ENCODE data around the gene CDHR3. TPM values are rescaled to one million over a fixed set of nuclear protein-coding genes. Genes with fewer than 3 reads are reported as not detected.

The CDHR3 gene
- total RNA-seq, 2 donors from 2014 or later, result 5.3 to 7.7 TPM

DNA sequence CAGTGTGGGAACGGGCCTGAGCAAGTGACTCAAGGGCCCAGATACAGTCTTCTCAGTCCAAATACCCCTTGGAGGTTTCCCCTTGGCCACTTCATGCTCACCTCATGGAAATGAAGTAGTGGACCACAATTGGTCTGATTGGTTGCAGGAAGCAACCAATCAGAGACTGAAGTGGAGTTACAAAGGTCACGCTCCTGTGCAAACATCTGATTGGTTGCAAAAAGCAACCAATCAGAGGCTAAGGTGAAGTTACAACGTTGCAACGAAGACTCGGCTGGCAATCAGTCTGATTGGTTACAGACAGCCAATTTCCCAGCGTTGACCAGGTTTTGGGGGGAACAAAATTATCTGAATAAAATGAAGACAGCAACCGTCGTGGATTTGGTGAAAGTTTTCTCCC is 72.5 kb downstream of the CDHR3 start:
- H3K36me3 ChIP-seq, result no peaks in the 10 kb centered on the region
- no peaks in the 10 kb centered on the region for H3K9me3 ChIP-seq
- no peak overlapping the region for H3K27ac ChIP-seq
- DNase-seq, result no peak
- no peak overlapping the region for H3K9ac ChIP-seq (ENCODE audit: low read depth in 2 of 2, low read length in 2 of 2)
- TF ChIP-seq CTCF (IDR thresholded peaks at IDR 0.05), result no peak
- H3K4me1 ChIP-seq, result no peaks in the 10 kb centered on the region
- H3K27me3 ChIP-seq, result no peaks in the 10 kb centered on the region
- intact Hi-C loops (cut with DNase I), result no loop called here
- no peak overlapping the region for H3K4me3 ChIP-seq

DNA sequence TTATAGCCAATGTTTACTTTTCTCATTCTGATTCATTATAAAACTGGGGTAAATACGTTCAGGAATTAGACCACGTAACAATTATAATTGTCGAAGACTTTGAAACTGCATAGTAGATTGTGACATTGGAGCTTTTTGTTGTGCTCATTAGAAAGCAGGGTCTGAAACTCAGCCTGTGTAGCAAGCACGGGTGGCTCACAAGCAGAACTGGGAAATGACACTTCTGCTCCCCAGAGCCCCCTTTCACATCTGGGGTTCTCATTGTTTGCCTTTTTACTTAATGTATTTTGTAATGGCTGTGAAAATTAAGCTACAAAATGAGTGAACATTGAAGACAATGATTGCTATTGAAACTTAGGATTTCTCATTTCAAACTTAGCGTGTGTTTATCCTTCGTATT is 72.9 kb downstream of the CDHR3 start:
- no peak overlapping the region for H3K27ac ChIP-seq
- H3K4me1 ChIP-seq, result no peaks in the 10 kb centered on the region
- DNase-seq, result no peak
- no peaks in the 10 kb centered on the region for H3K9me3 ChIP-seq
- no peak overlapping the region for H3K4me3 ChIP-seq
- H3K36me3 ChIP-seq, result no peaks in the 10 kb centered on the region
- intact Hi-C loops (cut with DNase I), result no loop called here
- H3K9ac ChIP-seq (ENCODE audit: low read depth in 2 of 2, low read length in 2 of 2), result no peak overlapping the region
- no peaks in the 10 kb centered on the region for H3K27me3 ChIP-seq
- no peak for TF ChIP-seq CTCF (IDR thresholded peaks at IDR 0.05)

GRCh38 chr7:106037489-106038176 is 74.6 kb downstream of the CDHR3 start:
- H3K27ac ChIP-seq, result no peak overlapping the region
- intact Hi-C loops (cut with DNase I), result no loop called here
- no peak for DNase-seq
- no peak for TF ChIP-seq CTCF (IDR thresholded peaks at IDR 0.05)
- no peak overlapping the region for H3K4me3 ChIP-seq
- no peak overlapping the region for H3K9ac ChIP-seq (ENCODE audit: low read depth in 2 of 2, low read length in 2 of 2)
- H3K27me3 ChIP-seq, result no peaks in the 10 kb centered on the region
- no peaks in the 10 kb centered on the region for H3K9me3 ChIP-seq
- no peaks in the 10 kb centered on the region for H3K4me1 ChIP-seq
- H3K36me3 ChIP-seq, result no peaks in the 10 kb centered on the region

DNA sequence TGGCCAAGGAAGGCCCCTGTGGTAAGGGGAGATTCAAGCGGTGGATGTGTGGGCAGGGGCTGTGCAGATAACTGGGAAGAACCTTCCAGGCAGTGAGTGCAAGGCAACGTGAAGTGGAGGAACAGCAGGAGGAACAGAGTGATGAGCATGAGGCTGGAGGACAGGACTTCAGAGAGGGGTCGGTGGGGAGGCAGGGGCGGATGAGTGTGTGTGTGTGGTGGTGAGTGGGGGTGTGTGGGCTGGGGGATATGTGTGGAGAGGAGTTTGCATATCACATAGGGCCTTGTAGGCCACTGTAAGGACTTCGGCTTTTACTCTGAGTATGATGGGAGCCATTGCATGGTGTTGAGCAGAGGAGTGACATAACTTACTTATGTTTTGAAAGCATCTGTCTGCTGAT is 75.2 kb downstream of the CDHR3 start:
- Histone ChIP-seq H3K4me1 (no peaks in the 10 kb centered on the region), H3K4me3 (no peak overlapping the region), H3K27me3 (no peaks in the 10 kb centered on the region), H3K36me3 (no peaks in the 10 kb centered on the region), H3K9me3 (no peaks in the 10 kb centered on the region), H3K9ac (ENCODE audit: low read depth in 2 of 2, low read length in 2 of 2) (no peak overlapping the region), H3K27ac (no peak overlapping the region)
- TF ChIP-seq CTCF (IDR thresholded peaks at IDR 0.05), result no peak
- intact Hi-C loops (cut with DNase I), result no loop called here
- no peak for DNase-seq

DNA sequence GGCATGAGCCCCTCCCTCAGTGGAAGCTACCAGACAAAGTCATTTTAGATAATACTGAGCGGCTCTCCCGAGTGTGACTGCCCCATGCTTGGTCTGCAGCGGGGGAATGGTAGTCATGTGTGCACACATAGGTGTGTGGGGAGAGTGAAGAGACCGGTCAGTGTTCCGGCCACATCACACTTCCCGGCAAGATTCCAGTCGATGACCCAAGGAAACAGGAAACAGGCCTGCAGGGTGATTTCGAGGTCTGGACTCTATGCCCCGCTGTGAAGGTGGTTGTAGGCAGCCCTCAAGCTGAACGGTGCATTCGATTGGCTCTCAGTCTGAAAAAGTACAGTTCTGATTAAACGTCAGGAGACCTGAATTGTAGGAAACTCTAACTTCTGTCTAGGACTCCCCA is 75.9 kb downstream of the CDHR3 start:
- H3K27ac ChIP-seq, result no peak overlapping the region
- intact Hi-C loops (cut with DNase I), result no loop called here
- no peak for TF ChIP-seq CTCF (IDR thresholded peaks at IDR 0.05)

More for the DNA sequence above, 75.9 kb downstream of the CDHR3 start:
- no peaks in the 10 kb centered on the region for H3K4me1 ChIP-seq
- DNase-seq, result no peak
- H3K4me3 ChIP-seq, result no peak overlapping the region
- no peaks in the 10 kb centered on the region for H3K9me3 ChIP-seq
- no peak overlapping the region for H3K9ac ChIP-seq (ENCODE audit: low read depth in 2 of 2, low read length in 2 of 2)
- H3K27me3 ChIP-seq, result no peaks in the 10 kb centered on the region
- no peaks in the 10 kb centered on the region for H3K36me3 ChIP-seq
